Vagina (tissue), 2 donors: Measurements from ENCODE around the gene AASDH.

Experiments used
- POLR2A ChIP-seq, 2 donors: fragments of 450-650 bp; IDR thresholded peaks; one replicate each; pipeline ENCODE4 v1.6.1; 2017; ENCODE audit warnings: antibody characterized with exemption in 2 of 2, mild to moderate bottlenecking in 2 of 2, moderate library complexity in 2 of 2
- TF ChIP-seq, protein P1 (sequence below), 3 experiments: fragments of 450-650 bp in 2 of 3; fragments of 200-600 bp in 1 of 3; sonication (generic) in 1 of 3; IDR thresholded peaks; one replicate each; pipeline ENCODE4 v1.5.1; 2017 to 2019; ENCODE audit warnings: antibody characterized with exemption in 3 of 3, mild to moderate bottlenecking in 2 of 3, moderate library complexity in 2 of 3

DNA sequence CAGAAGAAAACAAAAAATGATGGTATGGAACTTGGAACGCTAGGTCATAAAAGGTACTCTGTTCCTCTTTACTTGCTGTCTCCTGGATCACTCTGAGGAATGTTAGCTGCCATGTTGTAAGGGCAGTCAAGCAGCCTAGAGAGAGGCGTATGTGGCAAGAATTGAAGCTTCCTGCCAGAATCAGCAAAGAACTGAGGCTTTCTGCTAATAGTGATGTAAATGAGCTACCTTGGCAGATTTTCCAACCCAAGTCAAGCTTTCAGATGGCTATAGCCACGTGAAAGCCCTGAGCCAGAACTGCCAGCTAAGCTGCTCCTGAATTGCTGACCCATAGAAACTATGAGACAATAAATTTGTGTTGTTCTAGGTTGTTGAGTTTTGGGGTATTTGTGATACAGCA is 38.7 kb downstream of the AASDH start:
- TF ChIP-seq, protein P1, sequence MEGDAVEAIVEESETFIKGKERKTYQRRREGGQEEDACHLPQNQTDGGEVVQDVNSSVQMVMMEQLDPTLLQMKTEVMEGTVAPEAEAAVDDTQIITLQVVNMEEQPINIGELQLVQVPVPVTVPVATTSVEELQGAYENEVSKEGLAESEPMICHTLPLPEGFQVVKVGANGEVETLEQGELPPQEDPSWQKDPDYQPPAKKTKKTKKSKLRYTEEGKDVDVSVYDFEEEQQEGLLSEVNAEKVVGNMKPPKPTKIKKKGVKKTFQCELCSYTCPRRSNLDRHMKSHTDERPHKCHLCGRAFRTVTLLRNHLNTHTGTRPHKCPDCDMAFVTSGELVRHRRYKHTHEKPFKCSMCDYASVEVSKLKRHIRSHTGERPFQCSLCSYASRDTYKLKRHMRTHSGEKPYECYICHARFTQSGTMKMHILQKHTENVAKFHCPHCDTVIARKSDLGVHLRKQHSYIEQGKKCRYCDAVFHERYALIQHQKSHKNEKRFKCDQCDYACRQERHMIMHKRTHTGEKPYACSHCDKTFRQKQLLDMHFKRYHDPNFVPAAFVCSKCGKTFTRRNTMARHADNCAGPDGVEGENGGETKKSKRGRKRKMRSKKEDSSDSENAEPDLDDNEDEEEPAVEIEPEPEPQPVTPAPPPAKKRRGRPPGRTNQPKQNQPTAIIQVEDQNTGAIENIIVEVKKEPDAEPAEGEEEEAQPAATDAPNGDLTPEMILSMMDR (IDR thresholded peaks at IDR 0.05): no peak
- TF ChIP-seq POLR2A (IDR thresholded peaks at IDR 0.05): no peak
